ENCODE measurements around the gene GBP6. TPM values are rescaled to one million over a fixed set of nuclear protein-coding genes. Genes with fewer than 3 reads are reported as not detected.

GBP6 gene
- polyA plus RNA-seq (2011; rRNA removed) (0.04 TPM in 1 of 2 replicates, not detected in the other), polyA plus RNA-seq (2017; fragmentation: RNase III; extraction: RNeasy Plus Mini Kit Qiagen cat#74134 plus additional on column Dnase treatment) (not detected in 3 replicates), polyA minus RNA-seq (2011; rRNA and poly(A)+ RNA removed) (not detected in 2 replicates)
- polyA plus RNA-seq (2012; cell fraction: cytosol; rRNA removed) = not detected in 2 replicates
- polyA plus RNA-seq (2012; cell fraction: nucleus; rRNA removed) = not detected in 2 replicates

- ChIA-PET CTCF (interaction anchor here (1.3 kb wide), 1 partner anchor 366 kb away, joined by 3 read pairs; no protein-coding TSS in a partner anchor), POLR2A (no interaction called here)
- DNase-seq (ENCODE audit: low read depth in 1 of 2, low spot score in 1 of 2) (no peak), ATAC-seq (no peak), FAIRE-seq (no peak)
- H3K4me3 ChIP-seq = no peak within 1 kb of the TSS
- H3K4me1 ChIP-seq = no peaks in the 10 kb centered on the region
- no peak within 1 kb of the TSS for H3K27ac ChIP-seq
- H3K4me2 ChIP-seq = no peak within 1 kb of the TSS
- 44% methylated on average over 10 of the region's 10 CpGs for WGBS (ENCODE audit: missing lambda C conversion rate)
- no peaks in the 10 kb centered on the region for H3K9me3 ChIP-seq
- no peak for TF ChIP-seq RCOR1 (IDR thresholded peaks at IDR 0.05; ENCODE audit: low read depth, low read length)
- TF ChIP-seq MAFK (IDR thresholded peaks at IDR 0.05; ENCODE audit: partially characterized antibody) = peak; percentile 46
- no peak for TF ChIP-seq EP300 (IDR thresholded peaks at IDR 0.05)
- no peak for TF ChIP-seq GATA3 (IDR thresholded peaks at IDR 0.05; ENCODE audit: borderline replicate concordance)
- TF ChIP-seq, protein P1, sequence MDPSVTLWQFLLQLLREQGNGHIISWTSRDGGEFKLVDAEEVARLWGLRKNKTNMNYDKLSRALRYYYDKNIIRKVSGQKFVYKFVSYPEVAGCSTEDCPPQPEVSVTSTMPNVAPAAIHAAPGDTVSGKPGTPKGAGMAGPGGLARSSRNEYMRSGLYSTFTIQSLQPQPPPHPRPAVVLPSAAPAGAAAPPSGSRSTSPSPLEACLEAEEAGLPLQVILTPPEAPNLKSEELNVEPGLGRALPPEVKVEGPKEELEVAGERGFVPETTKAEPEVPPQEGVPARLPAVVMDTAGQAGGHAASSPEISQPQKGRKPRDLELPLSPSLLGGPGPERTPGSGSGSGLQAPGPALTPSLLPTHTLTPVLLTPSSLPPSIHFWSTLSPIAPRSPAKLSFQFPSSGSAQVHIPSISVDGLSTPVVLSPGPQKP (IDR thresholded peaks at IDR 0.05; ENCODE audit: low read depth, low read length) = no peak
- TF ChIP-seq, protein P2, sequence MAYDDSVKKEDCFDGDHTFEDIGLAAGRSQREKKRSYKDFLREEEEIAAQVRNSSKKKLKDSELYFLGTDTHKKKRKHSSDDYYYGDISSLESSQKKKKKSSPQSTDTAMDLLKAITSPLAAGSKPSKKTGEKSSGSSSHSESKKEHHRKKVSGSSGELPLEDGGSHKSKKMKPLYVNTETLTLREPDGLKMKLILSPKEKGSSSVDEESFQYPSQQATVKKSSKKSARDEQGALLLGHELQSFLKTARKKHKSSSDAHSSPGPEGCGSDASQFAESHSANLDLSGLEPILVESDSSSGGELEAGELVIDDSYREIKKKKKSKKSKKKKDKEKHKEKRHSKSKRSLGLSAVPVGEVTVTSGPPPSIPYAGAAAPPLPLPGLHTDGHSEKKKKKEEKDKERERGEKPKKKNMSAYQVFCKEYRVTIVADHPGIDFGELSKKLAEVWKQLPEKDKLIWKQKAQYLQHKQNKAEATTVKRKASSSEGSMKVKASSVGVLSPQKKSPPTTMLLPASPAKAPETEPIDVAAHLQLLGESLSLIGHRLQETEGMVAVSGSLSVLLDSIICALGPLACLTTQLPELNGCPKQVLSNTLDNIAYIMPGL (CRISPR knock-in tag; IDR thresholded peaks at IDR 0.05; ENCODE audit: borderline replicate concordance) = no peak
Measured at GRCh38 chr1:89363638-89364536, at the start of gene GBP6. Gene GBP6, plus strand, starts transcription at chr1:89364059. Its CDS starts 4,493 bp downstream, at chr1:89368552.

- TF ChIP-seq RAD21 (conservative IDR thresholded peaks at IDR 0.05 in 1 of 2, IDR thresholded peaks at IDR 0.05 in 1 of 2) = no peak
- no peak for TF ChIP-seq ZNF302 (CRISPR knock-in tag; IDR thresholded peaks at IDR 0.05)
- no peak for TF ChIP-seq CBX2 (IDR thresholded peaks at IDR 0.05; ENCODE audit: borderline replicate concordance, low read depth)
- TF ChIP-seq JUNB (IDR thresholded peaks at IDR 0.05) = no peak
- TF ChIP-seq, protein P3, sequence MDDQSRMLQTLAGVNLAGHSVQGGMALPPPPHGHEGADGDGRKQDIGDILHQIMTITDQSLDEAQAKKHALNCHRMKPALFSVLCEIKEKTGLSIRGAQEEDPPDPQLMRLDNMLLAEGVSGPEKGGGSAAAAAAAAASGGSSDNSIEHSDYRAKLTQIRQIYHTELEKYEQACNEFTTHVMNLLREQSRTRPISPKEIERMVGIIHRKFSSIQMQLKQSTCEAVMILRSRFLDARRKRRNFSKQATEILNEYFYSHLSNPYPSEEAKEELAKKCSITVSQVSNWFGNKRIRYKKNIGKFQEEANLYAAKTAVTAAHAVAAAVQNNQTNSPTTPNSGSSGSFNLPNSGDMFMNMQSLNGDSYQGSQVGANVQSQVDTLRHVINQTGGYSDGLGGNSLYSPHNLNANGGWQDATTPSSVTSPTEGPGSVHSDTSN (IDR thresholded peaks at IDR 0.05) = no peak
- DNase-seq (ENCODE audit: low read depth in 1 of 2, low spot score in 1 of 2) = no peak
- H3K27ac ChIP-seq = no peak overlapping the region
Measured at GRCh38 chr1:89322402-89322801, 41.5 kb upstream of the GBP6 start.

DNA sequence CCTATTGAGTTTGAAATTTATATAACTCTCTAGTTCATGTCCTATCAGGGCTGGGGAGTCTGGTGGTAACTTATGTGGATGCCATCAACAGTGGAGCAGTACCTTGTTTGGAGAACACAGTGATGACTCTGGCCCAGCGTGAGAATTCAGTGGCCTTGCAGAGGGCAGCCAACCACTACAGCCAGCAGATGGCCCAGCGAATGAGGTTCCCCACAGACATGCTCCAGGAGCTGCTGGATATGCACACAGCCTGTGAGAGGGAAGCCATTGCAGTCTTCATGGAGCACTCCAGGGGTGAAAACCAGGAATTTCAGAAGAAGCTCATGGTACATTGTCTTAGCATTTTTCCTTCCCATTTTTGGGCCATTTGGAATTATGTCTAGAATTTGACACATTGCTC lies 32.0 kb upstream of the GBP6 start:
- no peak overlapping the region for H3K27ac ChIP-seq
- H3K4me2 ChIP-seq = no peak overlapping the region
- no peak for ATAC-seq
- TF ChIP-seq CHD4 (IDR thresholded peaks at IDR 0.05; ENCODE audit: borderline replicate concordance) (no peak), ZFP36 (IDR thresholded peaks at IDR 0.05; ENCODE audit: borderline replicate concordance, partially characterized antibody) (no peak), HOXB5 (CRISPR knock-in tag; IDR thresholded peaks at IDR 0.05) (no peak), EHMT2 (IDR thresholded peaks at IDR 0.05; ENCODE audit: low read depth) (no peak), TP53 (CRISPR knock-in tag; IDR thresholded peaks at IDR 0.05) (no peak), MAFK (IDR thresholded peaks at IDR 0.05; ENCODE audit: partially characterized antibody) (no peak), EHF (CRISPR knock-in tag; IDR thresholded peaks at IDR 0.05) (no peak), RARB (CRISPR knock-in tag; IDR thresholded peaks at IDR 0.05) (no peak), RCOR1 (IDR thresholded peaks at IDR 0.05; ENCODE audit: low read depth, low read length) (no peak)
- ChIA-PET CTCF (no interaction called here), POLR2A (no interaction called here)
- FAIRE-seq = no peak
- H3K4me3 ChIP-seq = no peak overlapping the region
- no peaks in the 10 kb centered on the region for H3K9me3 ChIP-seq
- H3K4me1 ChIP-seq = no peaks in the 10 kb centered on the region
- no peak for DNase-seq (ENCODE audit: low read depth in 1 of 2, low spot score in 1 of 2)
- WGBS (ENCODE audit: missing lambda C conversion rate) = 0% methylated on average over 1 of the region's 2 CpGs

More at GRCh38 chr1:89322402-89322801, 41.5 kb upstream of the GBP6 start:
- Histone ChIP-seq H3K9me3 (no peaks in the 10 kb centered on the region), H3K4me1 (no peaks in the 10 kb centered on the region), H3K4me2 (no peak overlapping the region), H3K4me3 (no peak overlapping the region)
- POLR2A ChIA-PET = no interaction called here
- CTCF ChIA-PET = interaction anchor here (1.5 kb wide), 1 partner anchor 11 kb away, joined by 6 read pairs; no protein-coding TSS in a partner anchor
- FAIRE-seq (no peak), ATAC-seq (no peak)
- WGBS (ENCODE audit: missing lambda C conversion rate) = 0% methylated on average over 1 of the region's 1 CpG
